Measurements from ENCODE around the gene INTS11. TPM values are rescaled to one million over a fixed set of nuclear protein-coding genes. Genes with fewer than 3 reads are reported as not detected.

The INTS11 gene
- total RNA-seq, 1 experiment from 2014 or later: 161 TPM

GRCh38 chr1:1343811-1344421, 19.5 kb upstream of the INTS11 start:
- no peaks in the 10 kb centered on the region for H3K9me3 ChIP-seq (ENCODE audit: control insufficient read depth in 1 of 2, insufficient read depth in 1 of 2, low read depth in 1 of 2, low read length in 2 of 2)
- H2AFZ ChIP-seq (ENCODE audit: low read depth, low read length, poor library complexity, severe bottlenecking): no peak overlapping the region
- peaks cover 83% of the 10 kb centered on the region for H3K79me2 ChIP-seq (ENCODE audit: insufficient read depth, low read length)
- peak overlapping the region; percentile 45 to 55 for H3K4me3 ChIP-seq (replicated peaks in 1 of 2; ENCODE audit: low read depth in 1 of 2, low read length in 2 of 2)
- ChIA-PET CTCF (no interaction called here), RAD21 (ENCODE audit: low non-redundant PET in 1 of 2, low total read pairs in 2 of 2, uncharacterized antibody in 2 of 2, unreplicated experiment in 2 of 2) (interaction anchor here in 1 of 2 experiments (0.6 kb wide), 1 partner anchor 20 kb away, joined by 6 read pairs; no protein-coding TSS in a partner anchor), POLR2A (no interaction called here)
- no peaks in the 10 kb centered on the region for H3K9me2 ChIP-seq (ENCODE audit: insufficient read depth)
- H4K20me1 ChIP-seq (ENCODE audit: insufficient read depth): no peaks in the 10 kb centered on the region
- H3K36me3 ChIP-seq (ENCODE audit: control insufficient read depth in 1 of 2, insufficient read depth in 2 of 2, low read length in 2 of 2): peaks cover 2 to 26% of the 10 kb centered on the region in 2 experiments; a peak in 3 of 4 replicates
- H3K4me2 ChIP-seq (ENCODE audit: low read length): peak overlapping the region; percentile 96
- ATAC-seq (peak; percentile 17), DNase-seq (ENCODE audit: low read depth, low spot score) (no peak)
- peaks cover 41 to 58% of the 10 kb centered on the region in 2 experiments for H3K4me1 ChIP-seq (ENCODE audit: control insufficient read depth in 1 of 2, insufficient read depth in 2 of 2, low read length in 2 of 2)
- H3K9ac ChIP-seq (ENCODE audit: low read length): peak overlapping the region; percentile 76
- no peaks in the 10 kb centered on the region for H3K27me3 ChIP-seq (ENCODE audit: insufficient read depth, low read length)
- peak overlapping the region; percentile 100 for H3K27ac ChIP-seq (ENCODE audit: low read depth, low read length)
- intact Hi-C loops (cut with micrococcal nuclease): loop anchor here (1.0 to 10.0 kb wide), 3 partner anchors 31 to 271 kb away; partner anchors contain the start of genes AURKAIP1, CCNL2 and MIB2
- BruUV-seq (replicated peaks): no TSS peak
- TF ChIP-seq SRF (IDR thresholded peaks at IDR 0.05; ENCODE audit: low read depth) (no peak), ZNF274 (IDR thresholded peaks at IDR 0.05; ENCODE audit: low read depth, low read length) (no peak), ELF1 (IDR thresholded peaks at IDR 0.05; ENCODE audit: borderline replicate concordance, low read depth) (no peak), ZFX (IDR thresholded peaks at IDR 0.05) (no peak), EGR1 (IDR thresholded peaks at IDR 0.05; ENCODE audit: low read depth) (no peak), SP1 (IDR thresholded peaks at IDR 0.05; ENCODE audit: low read depth) (no peak), POLR2AphosphoS5 (IDR thresholded peaks at IDR 0.05; ENCODE audit: low read depth, low read length) (no peak), EZH2phosphoT487 (IDR thresholded peaks at IDR 0.05; ENCODE audit: borderline replicate concordance) (no peak), POLR2A (IDR thresholded peaks at IDR 0.05; ENCODE audit: borderline replicate concordance, extremely low read depth, insufficient read depth, insufficient read length) (no peak)
- TF ChIP-seq, protein P1, sequence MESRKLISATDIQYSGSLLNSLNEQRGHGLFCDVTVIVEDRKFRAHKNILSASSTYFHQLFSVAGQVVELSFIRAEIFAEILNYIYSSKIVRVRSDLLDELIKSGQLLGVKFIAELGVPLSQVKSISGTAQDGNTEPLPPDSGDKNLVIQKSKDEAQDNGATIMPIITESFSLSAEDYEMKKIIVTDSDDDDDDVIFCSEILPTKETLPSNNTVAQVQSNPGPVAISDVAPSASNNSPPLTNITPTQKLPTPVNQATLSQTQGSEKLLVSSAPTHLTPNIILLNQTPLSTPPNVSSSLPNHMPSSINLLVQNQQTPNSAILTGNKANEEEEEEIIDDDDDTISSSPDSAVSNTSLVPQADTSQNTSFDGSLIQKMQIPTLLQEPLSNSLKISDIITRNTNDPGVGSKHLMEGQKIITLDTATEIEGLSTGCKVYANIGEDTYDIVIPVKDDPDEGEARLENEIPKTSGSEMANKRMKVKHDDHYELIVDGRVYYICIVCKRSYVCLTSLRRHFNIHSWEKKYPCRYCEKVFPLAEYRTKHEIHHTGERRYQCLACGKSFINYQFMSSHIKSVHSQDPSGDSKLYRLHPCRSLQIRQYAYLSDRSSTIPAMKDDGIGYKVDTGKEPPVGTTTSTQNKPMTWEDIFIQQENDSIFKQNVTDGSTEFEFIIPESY (IDR thresholded peaks at IDR 0.05; ENCODE audit: extremely low read depth, insufficient replicate concordance, low read length): no peak

Data from HCT116 (cell line).